Prostate gland (tissue), 2 donors: Measurements from ENCODE around the gene SHC4. TPM values are rescaled to one million over a fixed set of nuclear protein-coding genes. Genes with fewer than 3 reads are reported as not detected.

Experiments used
- DNase-seq: peaks from one replicate; pipeline ENCODE4 v3.0.0-alpha.2; 2019; ENCODE audit warnings: low spot score
- H3K27ac ChIP-seq, 2 donors: fragments of 200-600 bp; sonication (generic); 2 replicates each; pipeline ENCODE4 v1.5.1; 2017 to 2019
- H3K27me3 ChIP-seq: fragments of 200-600 bp; sonication (generic); replicated peaks from 2 replicates; pipeline ENCODE4 v1.5.1; 2019; ENCODE audit not compliant: insufficient read depth
- H3K36me3 ChIP-seq, 2 donors: fragments of 200-600 bp; sonication (generic); 1 replicate in 1 of 2; 2 replicates in 1 of 2; pipeline versions ENCODE4 v1.5.1 to v1.8.1; 2017 to 2019
- H3K4me1 ChIP-seq: fragments of 200-600 bp; sonication (generic); replicated peaks from 2 replicates; pipeline ENCODE4 v1.5.1; 2019
- H3K4me3 ChIP-seq, 2 donors: fragments of 200-600 bp; sonication (generic); 2 replicates each; pipeline ENCODE4 v1.5.1; 2017 to 2019
- H3K9me3 ChIP-seq: fragments of 200-600 bp; sonication (generic); 2 replicates; pipeline ENCODE4 v1.5.1; 2017
- POLR2A ChIP-seq: fragments of 450-650 bp; IDR thresholded peaks from one replicate; pipeline ENCODE4 v1.6.1; 2016; ENCODE audit warnings: antibody characterized with exemption, mild to moderate bottlenecking
- POLR2AphosphoS5 ChIP-seq: sonication (generic); formaldehyde crosslinking; IDR thresholded peaks from one replicate; pipeline ENCODE4 v1.6.1; 2017; ENCODE audit warnings: antibody characterized with exemption
- WGBS: methylation state at CpG from one replicate; pipeline ENCODE4 v1.1.5; 2018; 5-methylcytosine and 5-hydroxymethylcytosine counted together
- intact Hi-C: fragments of 100-400 bp; cut with DNase I; formaldehyde crosslinking; loops from one replicate; pipeline ENCODE4 v1.14.2; 2022
- total RNA-seq, 2 donors: library from RNA; depleted of rRNA; stranded (reverse); fragments of >200 nt; gene quantifications; one replicate each; pipeline ENCODE4 v1.1.0, GENCODE V29; 2016
- TF ChIP-seq, protein P1 (sequence below), 4 experiments: fragments of 200-600 bp in 2 of 4; fragments of 450-650 bp in 2 of 4; sonication (generic) in 2 of 4; IDR thresholded peaks; 1 replicate in 3 of 4; 2 replicates in 1 of 4; pipeline ENCODE4 v1.5.1; 2016 to 2019; ENCODE audit warnings: antibody characterized with exemption in 4 of 4, mild to moderate bottlenecking in 2 of 4, moderate library complexity in 2 of 4

SHC4 gene
- total RNA-seq, 2 donors from 2014 or later = 0.27 to 45.0 TPM

DNA sequence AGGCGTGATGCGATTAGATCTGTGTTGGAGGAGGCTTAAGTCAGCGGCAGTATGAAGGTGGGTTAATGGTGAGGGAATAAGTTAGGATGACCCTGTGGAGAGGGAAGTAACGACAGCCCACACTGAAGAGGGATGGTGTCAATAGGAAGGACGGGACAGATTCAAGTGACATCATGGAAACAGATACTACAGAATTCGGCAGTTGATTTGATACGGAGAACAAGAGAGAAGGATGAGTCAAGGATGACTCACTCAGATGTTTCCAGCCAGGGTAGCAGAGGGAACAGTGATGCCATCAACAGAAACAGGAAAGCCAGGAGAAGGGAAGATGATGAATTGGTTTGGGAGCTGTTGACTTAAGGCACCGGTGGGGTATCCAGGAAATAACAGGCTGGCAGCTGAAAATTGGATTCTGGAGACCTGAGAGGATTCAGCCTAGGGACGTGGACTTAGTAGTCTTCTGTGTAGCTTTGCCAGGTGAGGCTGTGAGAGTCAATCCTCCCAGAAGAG is 38.0 kb downstream of the SHC4 start:
- WGBS = 67% methylated on average over 9 of the region's 9 CpGs

DNA sequence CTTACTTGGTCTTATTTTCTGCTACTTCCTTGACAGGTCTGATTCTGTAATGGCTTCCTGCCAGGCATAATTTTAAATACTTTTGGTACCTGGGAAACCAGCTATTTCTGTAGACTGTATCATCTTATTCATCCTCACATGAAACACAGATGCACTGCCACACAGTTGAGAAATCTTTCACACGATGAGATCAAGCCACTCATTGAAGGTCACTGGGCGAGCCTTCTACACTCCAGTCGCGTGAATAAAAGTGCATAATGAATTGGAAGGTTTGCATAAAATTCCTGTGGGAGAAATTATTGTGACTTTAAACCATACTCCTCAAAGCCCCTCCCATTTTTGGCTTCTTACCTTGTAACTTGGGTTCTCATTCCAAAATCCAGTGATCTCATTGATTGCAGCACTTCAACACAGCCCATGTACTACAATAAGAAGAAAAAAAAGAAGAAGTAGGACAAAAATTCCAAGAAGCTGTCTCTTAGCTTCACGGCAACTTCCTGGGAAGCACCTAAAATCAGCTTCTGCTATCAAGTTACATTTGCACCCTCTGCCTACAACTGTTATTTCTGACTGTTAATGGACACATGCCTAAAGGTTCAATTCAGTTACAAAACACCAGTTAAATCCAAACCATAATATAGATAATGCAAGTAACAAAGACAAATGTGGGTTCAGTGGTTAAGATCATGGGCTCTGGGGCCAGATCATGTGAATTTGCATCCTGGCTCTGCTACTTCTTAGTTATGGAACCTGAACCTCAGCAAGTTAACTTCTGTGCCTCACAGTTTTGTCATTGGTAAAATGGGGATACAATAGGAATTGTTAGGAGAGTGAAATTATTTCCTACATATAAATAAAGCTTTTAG is 39.0 kb downstream of the SHC4 start:
- intact Hi-C loops = no loop called here
- WGBS = 85% methylated on average over 5 of the region's 5 CpGs
- no peaks in the 10 kb centered on the region for H3K9me3 ChIP-seq
- TF ChIP-seq POLR2AphosphoS5 (no peak), POLR2A (no peak)
- TF ChIP-seq, protein P1, sequence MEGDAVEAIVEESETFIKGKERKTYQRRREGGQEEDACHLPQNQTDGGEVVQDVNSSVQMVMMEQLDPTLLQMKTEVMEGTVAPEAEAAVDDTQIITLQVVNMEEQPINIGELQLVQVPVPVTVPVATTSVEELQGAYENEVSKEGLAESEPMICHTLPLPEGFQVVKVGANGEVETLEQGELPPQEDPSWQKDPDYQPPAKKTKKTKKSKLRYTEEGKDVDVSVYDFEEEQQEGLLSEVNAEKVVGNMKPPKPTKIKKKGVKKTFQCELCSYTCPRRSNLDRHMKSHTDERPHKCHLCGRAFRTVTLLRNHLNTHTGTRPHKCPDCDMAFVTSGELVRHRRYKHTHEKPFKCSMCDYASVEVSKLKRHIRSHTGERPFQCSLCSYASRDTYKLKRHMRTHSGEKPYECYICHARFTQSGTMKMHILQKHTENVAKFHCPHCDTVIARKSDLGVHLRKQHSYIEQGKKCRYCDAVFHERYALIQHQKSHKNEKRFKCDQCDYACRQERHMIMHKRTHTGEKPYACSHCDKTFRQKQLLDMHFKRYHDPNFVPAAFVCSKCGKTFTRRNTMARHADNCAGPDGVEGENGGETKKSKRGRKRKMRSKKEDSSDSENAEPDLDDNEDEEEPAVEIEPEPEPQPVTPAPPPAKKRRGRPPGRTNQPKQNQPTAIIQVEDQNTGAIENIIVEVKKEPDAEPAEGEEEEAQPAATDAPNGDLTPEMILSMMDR (IDR thresholded peaks at IDR 0.05) = no peak
- DNase-seq = no peak
- no peak overlapping the region for H3K27ac ChIP-seq
- no peaks in the 10 kb centered on the region for H3K36me3 ChIP-seq
- H3K27me3 ChIP-seq = no peaks in the 10 kb centered on the region
- no peak overlapping the region for H3K4me3 ChIP-seq
- no peaks in the 10 kb centered on the region for H3K4me1 ChIP-seq

More for the DNA sequence above, 38.0 kb downstream of the SHC4 start:
- Histone ChIP-seq H3K27me3 (no peaks in the 10 kb centered on the region), H3K9me3 (no peaks in the 10 kb centered on the region), H3K4me1 (no peaks in the 10 kb centered on the region), H3K36me3 (no peaks in the 10 kb centered on the region), H3K4me3 (no peak overlapping the region), H3K27ac (no peak overlapping the region)
- intact Hi-C loops = no loop called here
- DNase-seq = no peak
- TF ChIP-seq, protein P1 (IDR thresholded peaks at IDR 0.05) = no peak
- TF ChIP-seq POLR2A = no peak

DNA sequence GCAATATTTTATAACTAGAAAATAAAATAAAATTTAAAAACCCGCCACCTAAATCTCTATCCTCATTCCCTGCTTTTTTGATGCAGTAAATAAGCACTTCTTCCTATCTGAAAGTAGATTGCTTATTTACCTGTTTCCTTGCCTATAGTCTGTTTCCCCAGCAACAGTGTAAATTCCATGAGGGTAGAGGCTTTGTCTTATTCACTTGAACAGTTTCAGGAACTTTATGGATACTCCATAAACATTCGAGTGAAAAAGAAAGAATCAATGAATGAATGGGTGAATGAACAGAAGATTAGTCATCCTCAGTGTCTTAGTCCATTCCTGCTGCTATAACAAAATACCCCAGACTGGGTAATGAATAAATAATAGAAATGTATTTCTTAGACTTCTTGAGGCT is 41.7 kb downstream of the SHC4 start:
- H3K27ac ChIP-seq = no peak overlapping the region
- no peaks in the 10 kb centered on the region for H3K9me3 ChIP-seq
- H3K36me3 ChIP-seq = no peaks in the 10 kb centered on the region
- intact Hi-C loops = no loop called here
- no peaks in the 10 kb centered on the region for H3K4me1 ChIP-seq
- H3K4me3 ChIP-seq = no peak overlapping the region
- 79% methylated on average over 2 of the region's 2 CpGs for WGBS
- no peak for DNase-seq
- H3K27me3 ChIP-seq = no peaks in the 10 kb centered on the region
- TF ChIP-seq POLR2A = no peak

DNA sequence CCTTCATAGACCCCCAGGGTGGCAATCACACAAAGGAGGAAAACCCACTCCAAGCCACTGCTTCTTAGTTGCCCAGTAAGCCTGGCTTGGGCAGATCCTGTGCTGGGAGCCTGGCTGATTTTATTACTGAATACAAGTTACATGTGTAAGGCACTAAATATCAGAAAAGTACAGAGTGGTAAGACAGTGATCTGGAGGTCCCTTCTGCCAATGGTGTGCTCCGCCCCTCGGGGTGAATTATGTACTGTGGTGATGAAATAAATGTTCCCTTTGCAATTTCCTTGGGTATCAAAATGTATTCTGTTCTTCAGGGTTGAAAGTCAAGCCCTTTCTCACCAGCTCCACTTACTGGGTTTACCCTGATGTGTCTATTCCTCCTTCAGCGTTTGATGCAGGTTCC is 47.0 kb downstream of the SHC4 start:
- Histone ChIP-seq H3K9me3 (no peaks in the 10 kb centered on the region), H3K36me3 (no peaks in the 10 kb centered on the region), H3K27me3 (no peaks in the 10 kb centered on the region), H3K27ac (no peak overlapping the region), H3K4me3 (no peak overlapping the region), H3K4me1 (no peaks in the 10 kb centered on the region)
- 89% methylated on average over 3 of the region's 3 CpGs for WGBS
- DNase-seq = no peak
- intact Hi-C loops = no loop called here
- TF ChIP-seq, protein P1 (IDR thresholded peaks at IDR 0.05) = no peak
- TF ChIP-seq POLR2A (no peak), POLR2AphosphoS5 (no peak)

DNA sequence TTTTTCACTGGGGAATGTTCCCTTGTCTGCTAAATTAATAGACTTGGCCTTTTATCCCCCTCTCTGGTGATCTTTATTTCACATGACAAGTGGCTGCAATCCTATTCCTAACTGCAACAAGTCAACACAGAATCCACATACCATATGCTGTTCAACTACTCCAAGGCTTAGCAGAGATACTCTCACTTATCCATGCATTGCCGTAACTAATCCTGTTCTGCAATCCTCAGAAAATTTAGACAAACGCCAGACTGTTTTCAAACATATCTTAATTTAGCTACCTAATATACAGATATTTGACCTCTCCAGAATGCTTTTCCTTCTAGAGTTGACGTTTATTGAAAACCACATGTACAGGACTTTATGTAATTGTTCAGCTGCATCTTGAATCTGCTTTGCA is 47.9 kb downstream of the SHC4 start:
- 39% methylated on average over 3 of the region's 3 CpGs for WGBS

More for the DNA sequence above, 47.9 kb downstream of the SHC4 start:
- intact Hi-C loops = no loop called here
- Histone ChIP-seq H3K36me3 (no peaks in the 10 kb centered on the region), H3K9me3 (no peaks in the 10 kb centered on the region), H3K4me3 (no peak overlapping the region), H3K27ac (no peak overlapping the region), H3K4me1 (no peaks in the 10 kb centered on the region), H3K27me3 (no peaks in the 10 kb centered on the region)
- DNase-seq = no peak
- TF ChIP-seq POLR2AphosphoS5 (no peak), POLR2A (no peak)
- TF ChIP-seq, protein P1 (IDR thresholded peaks at IDR 0.05) = no peak
